Measurements from ENCODE around the gene PPP1R18.
A peak's percentile ranks its signal among the peaks of the same experiment; 100 is the strongest.
"Not testable (repeated sequence)": the region's sequence is repeated elsewhere in the genome, so short reads cannot be mapped to it uniquely, and the experiment has no call there.

The PPP1R18 gene

DNA sequence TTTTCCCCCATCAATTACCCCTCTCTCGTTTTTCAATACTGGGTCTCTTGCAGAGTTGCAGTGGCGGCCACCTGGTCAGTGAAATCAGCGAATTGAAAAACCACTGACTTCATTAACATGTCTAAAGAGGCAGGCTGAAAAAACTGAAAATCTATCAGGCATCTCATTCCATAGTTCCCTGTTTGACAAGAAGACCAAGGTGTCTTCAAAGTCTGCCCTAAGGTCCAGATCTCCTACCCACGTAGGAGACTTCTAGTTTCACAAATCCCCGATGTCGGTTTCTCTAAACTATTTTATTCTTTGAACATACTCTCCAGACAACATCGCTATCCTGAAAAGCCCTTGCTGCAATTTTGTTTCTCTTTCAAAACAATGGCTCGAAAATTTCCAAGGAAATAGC lies 32.9 kb upstream of the PPP1R18 start:
- Histone ChIP-seq H3K36me3 (ENCODE audit: control insufficient read depth in 5 of 5, insufficient read depth in 5 of 5, low read length in 5 of 5) (peaks cover 7 to 24% (median 23%) of the 10 kb centered on the region in 5 donors), H3K27me3 (ENCODE audit: control insufficient read depth in 5 of 5, insufficient read depth in 4 of 5, low read length in 5 of 5) (no peaks in the 10 kb centered on the region), H3K4me1 (ENCODE audit: control insufficient read depth in 5 of 5, insufficient read depth in 5 of 5, low read length in 5 of 5) (peaks cover 8 to 50% (median 38%) of the 10 kb centered on the region in 5 donors), H3K9me3 (ENCODE audit: control insufficient read depth in 5 of 5, low read length in 5 of 5) (no peaks in the 10 kb centered on the region), H3K4me3 (ENCODE audit: low read depth in 1 of 5, low read length in 5 of 5) (peak overlapping the region; percentile 82 to 90 (median 88)), H3K9ac (ENCODE audit: low read length in 5 of 5) (peak overlapping the region in 4 of 5 donors; percentile 41 to 84 (median 62)), H3K27ac (ENCODE audit: low read depth, low read length) (peak overlapping the region; percentile 96)

DNA sequence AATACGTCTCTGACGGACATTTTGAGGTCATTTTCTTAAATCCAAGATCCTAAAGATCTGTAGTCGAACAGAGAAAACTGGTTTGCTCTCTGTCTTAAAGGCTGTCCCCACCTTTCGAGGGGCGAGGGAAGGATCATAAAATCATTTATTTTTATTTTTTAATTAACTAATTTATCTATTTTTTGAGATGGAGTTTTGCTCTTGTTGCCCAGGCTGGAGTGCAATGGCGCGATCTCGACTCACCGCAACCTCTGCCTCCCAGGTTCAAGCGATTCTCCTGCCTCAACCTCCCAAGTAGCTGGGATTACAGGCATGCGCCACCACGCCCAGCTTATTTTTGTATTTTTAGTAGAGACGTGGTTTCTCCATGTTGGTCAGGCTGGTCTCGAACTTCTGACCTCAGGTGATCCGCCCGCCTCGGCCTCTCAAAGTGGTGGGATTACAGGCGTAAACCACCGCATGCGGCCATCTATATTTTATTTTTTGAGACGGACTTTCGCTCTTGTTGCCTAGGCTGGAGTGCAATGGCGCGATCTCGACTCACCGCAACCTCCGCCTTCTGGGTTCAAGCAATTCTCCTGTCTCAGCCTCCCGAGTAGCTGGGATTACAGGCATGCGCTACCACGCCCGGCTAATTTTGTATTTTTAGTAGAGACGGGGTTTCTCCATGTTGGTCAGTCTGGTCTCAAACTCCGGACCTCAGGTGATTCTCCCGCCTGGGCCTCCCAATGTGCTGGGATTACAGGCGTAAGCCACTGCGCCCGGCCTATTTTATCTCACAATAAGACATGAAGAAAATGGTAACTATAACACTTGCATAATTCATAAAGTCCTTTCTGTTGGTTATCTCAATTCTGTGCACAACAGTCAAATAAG lies 31.6 kb upstream of the PPP1R18 start:
- Histone ChIP-seq H3K4me1 (ENCODE audit: control insufficient read depth in 5 of 5, insufficient read depth in 5 of 5, low read length in 5 of 5) (peaks cover 5 to 42% (median 38%) of the 10 kb centered on the region in 5 donors), H3K36me3 (ENCODE audit: control insufficient read depth in 5 of 5, insufficient read depth in 5 of 5, low read length in 5 of 5) (peaks cover 13 to 24% (median 22%) of the 10 kb centered on the region in 5 donors), H3K4me3 (ENCODE audit: low read depth in 1 of 5, low read length in 5 of 5) (peak overlapping the region; percentile 59 to 86 (median 85)), H3K27ac (ENCODE audit: low read depth, low read length) (peak overlapping the region; percentile 96), H3K9ac (ENCODE audit: low read length in 5 of 5) (peak overlapping the region in 1 of 5 donors; percentile 62)
- H3K9me3 ChIP-seq (ENCODE audit: control insufficient read depth in 5 of 5, low read length in 5 of 5); H3K27me3 ChIP-seq (ENCODE audit: control insufficient read depth in 5 of 5, insufficient read depth in 4 of 5, low read length in 5 of 5): not testable (repeated sequence)

DNA sequence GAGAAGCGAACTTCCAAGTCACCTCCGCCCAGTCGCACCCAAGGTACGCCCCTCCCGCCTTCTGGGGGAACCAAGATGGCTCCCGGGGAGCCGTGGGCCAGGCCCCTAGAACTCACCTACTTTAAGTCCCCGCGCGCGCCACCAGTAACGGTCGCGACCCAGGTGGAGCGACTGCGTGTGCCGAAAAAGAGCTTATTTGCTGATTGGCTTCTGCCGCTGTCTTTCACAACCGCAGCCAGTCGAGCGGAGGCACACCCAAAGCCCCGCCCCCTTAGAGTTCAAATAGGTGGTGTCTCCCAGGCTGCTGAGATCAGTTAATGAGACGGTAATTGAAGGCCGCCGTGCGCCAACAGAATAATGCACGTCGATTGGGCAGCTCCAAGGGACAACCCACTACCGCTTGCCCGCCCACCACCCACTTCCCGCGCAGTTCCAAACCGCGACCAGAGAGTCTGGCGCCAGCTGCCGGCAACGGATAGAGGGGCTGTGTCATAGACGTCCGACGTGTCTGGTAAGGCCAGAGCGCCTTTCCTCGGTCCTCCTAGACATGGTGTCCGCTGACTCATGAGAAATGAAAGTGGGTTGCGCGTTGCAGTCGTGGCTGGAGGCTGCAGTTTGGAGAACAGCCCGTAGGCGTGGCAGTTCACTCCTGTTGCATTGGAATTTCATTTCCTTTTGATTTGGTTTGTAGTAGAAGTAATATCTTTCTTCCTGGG lies 30.8 kb upstream of the PPP1R18 start, which contains the start of gene MDC1:
Gene MDC1, minus strand, starts transcription at position 153 of the 716 bp plus-strand sequence. CDS start 2,106 bp downstream, outside the sequence.
- Histone ChIP-seq H3K27me3 (ENCODE audit: control insufficient read depth in 5 of 5, insufficient read depth in 4 of 5, low read length in 5 of 5) (no peaks in the 10 kb centered on the region), H3K36me3 (ENCODE audit: control insufficient read depth in 5 of 5, insufficient read depth in 5 of 5, low read length in 5 of 5) (peaks cover 10 to 27% (median 24%) of the 10 kb centered on the region in 5 donors), H3K4me1 (ENCODE audit: control insufficient read depth in 5 of 5, insufficient read depth in 5 of 5, low read length in 5 of 5) (peaks cover 3 to 34% (median 32%) of the 10 kb centered on the region in 5 donors), H3K9ac (ENCODE audit: low read length in 5 of 5) (peak within 1 kb of the TSS in 4 of 5 donors; percentile 77 to 85 (median 80)), H3K27ac (ENCODE audit: low read depth, low read length) (peak within 1 kb of the TSS; percentile 75), H3K9me3 (ENCODE audit: control insufficient read depth in 5 of 5, low read length in 5 of 5) (no peaks in the 10 kb centered on the region), H3K4me3 (ENCODE audit: low read depth in 1 of 5, low read length in 5 of 5) (peak within 1 kb of the TSS; percentile 83 to 91 (median 85))

DNA sequence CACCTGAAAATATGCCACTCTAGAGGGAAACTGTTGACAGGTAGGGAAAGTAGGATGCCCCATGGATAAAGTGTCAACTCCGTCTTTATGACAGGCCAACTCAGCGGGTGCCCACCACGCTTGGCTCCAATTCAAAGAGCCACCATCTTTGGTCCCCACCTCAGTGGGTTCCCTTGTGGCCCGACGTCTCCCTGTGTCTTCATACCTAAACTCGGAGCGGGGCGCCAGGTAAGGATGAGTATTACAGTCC lies 30.4 kb upstream of the PPP1R18 start:
- Histone ChIP-seq H3K27me3 (ENCODE audit: control insufficient read depth in 5 of 5, insufficient read depth in 4 of 5, low read length in 5 of 5) (no peaks in the 10 kb centered on the region), H3K9ac (ENCODE audit: low read length in 5 of 5) (peak overlapping the region in 4 of 5 donors; percentile 77 to 85 (median 80)), H3K4me1 (ENCODE audit: control insufficient read depth in 5 of 5, insufficient read depth in 5 of 5, low read length in 5 of 5) (peaks cover 3 to 30% (median 27%) of the 10 kb centered on the region in 5 donors), H3K9me3 (ENCODE audit: control insufficient read depth in 5 of 5, low read length in 5 of 5) (no peaks in the 10 kb centered on the region), H3K4me3 (ENCODE audit: low read depth in 1 of 5, low read length in 5 of 5) (peak overlapping the region; percentile 83 to 91 (median 85)), H3K27ac (ENCODE audit: low read depth, low read length) (peak overlapping the region; percentile 75), H3K36me3 (ENCODE audit: control insufficient read depth in 5 of 5, insufficient read depth in 5 of 5, low read length in 5 of 5) (peaks cover 10 to 32% (median 29%) of the 10 kb centered on the region in 5 donors)

DNA sequence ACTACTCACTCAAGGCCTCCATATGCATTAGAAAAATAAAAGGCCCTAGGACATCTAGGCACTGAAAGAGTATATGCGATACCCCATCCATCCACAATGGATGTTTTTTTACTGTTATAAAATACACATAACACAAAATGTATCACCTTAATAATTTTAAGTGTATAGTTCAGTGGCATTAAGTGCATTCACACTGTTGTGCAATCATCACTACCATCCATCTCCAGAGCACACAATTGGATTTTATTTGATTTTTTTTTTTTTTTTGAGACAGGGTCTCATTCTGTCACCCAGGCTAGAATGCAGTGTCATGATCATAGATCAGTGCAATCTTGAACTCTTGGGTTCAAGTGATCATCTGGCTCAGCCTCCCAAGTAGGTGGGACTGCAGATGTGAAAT lies 27.8 kb upstream of the PPP1R18 start:
- Histone ChIP-seq H3K9ac (ENCODE audit: low read length in 5 of 5) (no peak overlapping the region), H3K4me3 (ENCODE audit: low read depth in 1 of 5, low read length in 5 of 5) (no peak overlapping the region), H3K27me3 (ENCODE audit: control insufficient read depth in 5 of 5, insufficient read depth in 4 of 5, low read length in 5 of 5) (no peaks in the 10 kb centered on the region), H3K27ac (ENCODE audit: low read depth, low read length) (no peak overlapping the region), H3K9me3 (ENCODE audit: control insufficient read depth in 5 of 5, low read length in 5 of 5) (no peaks in the 10 kb centered on the region), H3K4me1 (ENCODE audit: control insufficient read depth in 5 of 5, insufficient read depth in 5 of 5, low read length in 5 of 5) (peaks cover 3 to 18% (median 13%) of the 10 kb centered on the region in 5 donors), H3K36me3 (ENCODE audit: control insufficient read depth in 5 of 5, insufficient read depth in 5 of 5, low read length in 5 of 5) (peaks cover 13 to 57% (median 43%) of the 10 kb centered on the region in 5 donors)

DNA sequence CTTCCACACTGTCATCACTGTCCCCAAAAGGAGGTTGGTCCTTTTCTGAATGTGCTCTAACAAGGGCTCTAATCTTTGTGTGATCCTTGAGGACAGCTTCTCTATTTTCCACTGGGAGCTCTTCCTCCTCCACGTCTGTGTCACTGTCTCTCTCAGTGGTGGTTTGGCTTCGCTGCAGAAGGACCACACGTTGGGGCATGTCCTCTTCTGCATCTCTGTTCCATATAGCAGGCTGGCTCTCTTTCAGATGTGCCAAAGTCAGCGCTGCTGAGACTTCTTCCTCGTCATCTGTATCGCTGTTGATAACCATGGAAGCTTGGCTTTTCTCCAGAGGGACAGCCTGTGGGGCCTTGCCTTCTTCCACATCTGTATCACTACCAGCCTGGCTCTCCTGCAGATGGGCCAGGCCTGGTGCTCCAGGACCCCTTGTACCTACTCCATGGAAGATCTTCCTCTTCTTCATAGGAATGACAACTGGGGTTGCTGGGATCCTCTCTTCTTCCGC lies 26.0 kb upstream of the PPP1R18 start:
- H3K27me3 ChIP-seq (ENCODE audit: control insufficient read depth in 5 of 5, insufficient read depth in 4 of 5, low read length in 5 of 5): no peaks in the 10 kb centered on the region
- H3K4me1 ChIP-seq (ENCODE audit: control insufficient read depth in 5 of 5, insufficient read depth in 5 of 5, low read length in 5 of 5): peaks cover under 1 to 9% (median 7%) of the 10 kb centered on the region in 5 donors
- H3K4me3 ChIP-seq (ENCODE audit: low read depth in 1 of 5, low read length in 5 of 5): no peak overlapping the region
- no peak overlapping the region for H3K27ac ChIP-seq (ENCODE audit: low read depth, low read length)
- H3K9ac ChIP-seq (ENCODE audit: low read length in 5 of 5): no peak overlapping the region
- peaks cover 16 to 73% (median 51%) of the 10 kb centered on the region in 5 donors for H3K36me3 ChIP-seq (ENCODE audit: control insufficient read depth in 5 of 5, insufficient read depth in 5 of 5, low read length in 5 of 5)
- no peaks in the 10 kb centered on the region for H3K9me3 ChIP-seq (ENCODE audit: control insufficient read depth in 5 of 5, low read length in 5 of 5)

DNA sequence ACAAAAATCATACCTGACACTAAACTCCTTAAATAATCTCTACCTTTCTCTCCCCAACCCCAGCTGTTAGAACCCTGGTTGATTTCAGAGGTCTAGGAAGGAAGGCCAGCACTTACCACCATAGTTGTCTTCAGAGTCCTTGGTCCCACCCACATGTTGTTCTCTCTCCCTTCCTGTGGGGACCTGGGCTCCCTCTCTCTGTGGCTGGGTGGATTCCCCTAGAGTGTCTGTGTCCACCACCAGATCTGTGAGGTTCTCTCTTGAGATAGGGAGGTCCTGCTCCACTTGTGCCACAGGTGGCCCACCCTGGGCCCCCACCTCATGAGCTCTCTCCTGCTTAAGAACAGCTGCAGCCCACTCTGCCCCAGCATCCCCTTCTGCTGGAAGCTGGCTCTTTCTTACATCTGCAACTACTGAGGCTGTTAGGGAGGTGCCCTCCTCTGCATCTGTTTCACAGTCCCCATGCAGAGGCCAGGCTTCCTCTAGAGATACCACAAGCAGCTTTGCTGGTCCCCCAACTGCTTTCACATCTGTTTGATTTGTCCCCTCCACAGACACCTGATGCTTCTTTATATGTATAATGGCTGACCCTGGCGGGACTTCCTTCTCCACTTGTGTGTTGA lies 25.4 kb upstream of the PPP1R18 start:
- no peaks in the 10 kb centered on the region for H3K9me3 ChIP-seq (ENCODE audit: control insufficient read depth in 5 of 5, low read length in 5 of 5)
- H3K9ac ChIP-seq (ENCODE audit: low read length in 5 of 5): no peak overlapping the region
- no peak overlapping the region for H3K27ac ChIP-seq (ENCODE audit: low read depth, low read length)
- no peak overlapping the region for H3K4me3 ChIP-seq (ENCODE audit: low read depth in 1 of 5, low read length in 5 of 5)
- H3K36me3 ChIP-seq (ENCODE audit: control insufficient read depth in 5 of 5, insufficient read depth in 5 of 5, low read length in 5 of 5): peaks cover 16 to 79% (median 58%) of the 10 kb centered on the region in 5 donors
- peaks cover 0 to 7% (median 6%) of the 10 kb centered on the region in 5 donors for H3K4me1 ChIP-seq (ENCODE audit: control insufficient read depth in 5 of 5, insufficient read depth in 5 of 5, low read length in 5 of 5)
- no peaks in the 10 kb centered on the region for H3K27me3 ChIP-seq (ENCODE audit: control insufficient read depth in 5 of 5, insufficient read depth in 4 of 5, low read length in 5 of 5)

DNA sequence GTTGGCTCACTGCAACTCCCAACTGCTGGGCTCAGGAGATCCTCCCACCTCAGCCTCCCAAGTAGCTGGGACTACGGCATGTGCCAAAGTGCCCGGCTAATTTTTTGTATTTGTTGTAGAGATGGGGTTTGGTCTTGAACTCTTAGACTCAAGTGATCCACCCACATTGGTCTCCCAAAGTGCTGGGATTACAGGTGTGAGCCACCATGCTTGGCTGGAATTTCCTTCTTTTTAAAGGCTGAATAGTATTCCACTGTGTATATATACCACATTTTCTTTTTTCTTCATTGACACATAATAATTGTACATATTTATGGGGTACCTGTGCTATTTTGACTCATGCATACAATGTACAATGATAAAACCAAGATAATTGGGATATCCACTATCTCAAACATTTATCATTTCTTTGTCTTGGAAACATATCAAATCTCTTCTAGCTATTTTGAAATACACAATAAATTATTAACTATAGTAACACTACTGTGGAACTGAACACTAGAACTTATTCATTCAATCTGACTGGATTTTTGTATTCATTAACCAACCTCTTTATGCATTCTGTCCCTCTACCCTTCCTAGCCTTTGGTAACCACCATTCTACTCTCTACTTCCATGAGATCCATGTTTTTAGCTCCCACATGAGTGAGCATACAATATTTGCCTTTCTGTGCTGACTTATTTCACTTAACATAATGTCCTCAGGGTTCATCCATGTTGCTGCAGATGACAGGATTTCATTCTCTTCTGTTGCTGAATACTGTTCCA lies 22.8 kb upstream of the PPP1R18 start:
- H3K27me3 ChIP-seq (ENCODE audit: control insufficient read depth in 5 of 5, insufficient read depth in 4 of 5, low read length in 5 of 5): no peaks in the 10 kb centered on the region
- peaks cover 0 to under 1% (median 0%) of the 10 kb centered on the region in 5 donors for H3K4me1 ChIP-seq (ENCODE audit: control insufficient read depth in 5 of 5, insufficient read depth in 5 of 5, low read length in 5 of 5)
- peaks cover 12 to 90% (median 64%) of the 10 kb centered on the region in 5 donors for H3K36me3 ChIP-seq (ENCODE audit: control insufficient read depth in 5 of 5, insufficient read depth in 5 of 5, low read length in 5 of 5)
- no peak overlapping the region for H3K27ac ChIP-seq (ENCODE audit: low read depth, low read length)
- no peak overlapping the region for H3K9ac ChIP-seq (ENCODE audit: low read length in 5 of 5)
- H3K4me3 ChIP-seq (ENCODE audit: low read depth in 1 of 5, low read length in 5 of 5): no peak overlapping the region
- H3K9me3 ChIP-seq (ENCODE audit: control insufficient read depth in 5 of 5, low read length in 5 of 5): no peaks in the 10 kb centered on the region

DNA sequence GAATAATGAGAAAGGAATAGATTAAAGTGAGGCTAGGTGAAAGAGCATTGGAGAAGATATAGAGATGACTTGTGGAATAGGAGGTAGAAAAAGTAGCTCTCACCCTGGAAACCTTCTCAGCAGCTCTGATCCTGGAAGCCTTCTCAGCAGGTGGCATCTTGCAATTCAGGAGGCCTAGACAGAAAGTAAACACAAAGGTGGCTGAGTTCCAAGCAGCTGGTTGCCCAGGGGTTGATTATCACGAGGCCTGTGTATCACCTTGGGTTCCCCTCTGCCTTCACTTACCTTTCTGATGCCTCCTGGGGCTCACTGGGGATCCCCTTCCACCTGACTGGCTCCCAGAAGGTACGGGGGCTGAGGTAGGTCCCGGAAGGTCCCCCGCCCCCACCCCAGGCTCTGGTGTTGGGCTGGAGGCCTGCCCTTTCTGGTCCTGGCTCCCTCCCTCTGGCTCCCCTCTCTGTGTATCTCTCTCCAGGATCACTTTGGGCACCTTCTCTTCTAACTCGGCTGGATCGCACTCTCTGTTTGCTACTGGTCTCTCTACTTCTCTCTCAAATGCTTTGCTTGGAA lies 20.9 kb upstream of the PPP1R18 start:
- Histone ChIP-seq H3K27me3 (ENCODE audit: control insufficient read depth in 5 of 5, insufficient read depth in 4 of 5, low read length in 5 of 5) (no peaks in the 10 kb centered on the region), H3K4me3 (ENCODE audit: low read depth in 1 of 5, low read length in 5 of 5) (no peak overlapping the region), H3K4me1 (ENCODE audit: control insufficient read depth in 5 of 5, insufficient read depth in 5 of 5, low read length in 5 of 5) (peaks cover 0 to 11% (median 8%) of the 10 kb centered on the region in 5 donors), H3K9me3 (ENCODE audit: control insufficient read depth in 5 of 5, low read length in 5 of 5) (no peaks in the 10 kb centered on the region), H3K9ac (ENCODE audit: low read length in 5 of 5) (no peak overlapping the region), H3K36me3 (ENCODE audit: control insufficient read depth in 5 of 5, insufficient read depth in 5 of 5, low read length in 5 of 5) (peaks cover 6 to 85% (median 56%) of the 10 kb centered on the region in 5 donors), H3K27ac (ENCODE audit: low read depth, low read length) (no peak overlapping the region)
